HepG2 (cell line): ENCODE results near the gene UTRN. TPM values are rescaled to one million over a fixed set of nuclear protein-coding genes. Genes with fewer than 3 reads are reported as not detected.

ENCODE experiments used
- ATAC-seq: fragments of 200-7000 bp; cut with Tn5 transposase; 3 replicates; pipeline ENCODE4 v1.9.1; 2020; ENCODE audit warnings: mild to moderate bottlenecking, moderate library complexity
- BruUV-seq: library from RNA; stranded (reverse); fragments of 400-500 nt; replicated peaks from 2 replicates; lab custom pipeline; 2021; lab: Mats Ljungman, UMichigan
- CTCF ChIA-PET: fragments of 300-600 bp; formaldehyde crosslinking; extraction: SDS; loops from one replicate; lab custom pipeline; 2021; ENCODE audit warnings: low total read pairs, inconsistent platforms, low intra/inter-chr PET ratio; lab: Yijun Ruan, JAX
- POLR2A ChIA-PET: fragments of 350-600 bp; sonication (Branson Sonifier 250); formaldehyde crosslinking; loops from one replicate; lab custom pipeline; 2020; ENCODE audit warnings: antibody characterized with exemption, inconsistent platforms; lab: Yijun Ruan, JAX
- DNase-seq: peaks from one replicate; pipeline ENCODE4 v3.0.0-alpha.2; 2015; ENCODE audit warnings: low spot score
- FAIRE-seq: peaks from 3 replicates; lab custom pipeline; 2011; peaks lifted over from hg19 to GRCh38; lab: Jason Lieb, UNC
- H2AFZ ChIP-seq: one replicate; pipeline ENCODE4 v1.6.1; 2011; ENCODE audit warnings: low read length, inconsistent platforms
- H3K27ac ChIP-seq: fragments of 300-600 bp; 3 replicates; pipeline ENCODE4 v1.8.0; 2011; ENCODE audit warnings: mixed run types, mild to moderate bottlenecking, mixed read lengths, low read length, inconsistent platforms; ENCODE audit not compliant: insufficient read depth; ENCODE audit errors: extremely low read length
- H3K27me3 ChIP-seq, 2 experiments: fragments of 200-600 bp in 1 of 2; 2 replicates in 1 of 2; 3 replicates in 1 of 2; pipeline versions ENCODE4 v1.6.0 to v1.8.0; 2011; ENCODE audit warnings: low read length in 2 of 2, mild to moderate bottlenecking in 2 of 2, moderate library complexity in 2 of 2, inconsistent platforms in 1 of 2; ENCODE audit not compliant: insufficient read depth in 2 of 2, control insufficient read depth in 1 of 2
- H3K36me3 ChIP-seq, 2 experiments: fragments of 200-600 bp in 1 of 2; replicated peaks in 1 of 2; 2 replicates in 1 of 2; 3 replicates in 1 of 2; pipeline versions ENCODE4 v1.5.1 to v1.8.0; 2011; ENCODE audit warnings: low read length in 2 of 2, inconsistent platforms in 1 of 2; ENCODE audit not compliant: insufficient read depth in 2 of 2, control insufficient read depth in 1 of 2
- H3K4me1 ChIP-seq: 2 replicates; pipeline ENCODE4 v1.5.1; 2012; ENCODE audit warnings: low read length, inconsistent platforms; ENCODE audit not compliant: insufficient read depth
- H3K4me2 ChIP-seq: 2 replicates; pipeline ENCODE4 v1.6.0; 2011; ENCODE audit warnings: low read depth, low read length, inconsistent platforms
- H3K4me3 ChIP-seq, 3 experiments: fragments of 200-600 bp in 1 of 3; sonication (generic), shearing (Covaris generic) in 1 of 3; replicated peaks in 1 of 3; 2 replicates each; pipeline ENCODE4 v1.5.1; 2011 to 2016; ENCODE audit warnings: low read length in 3 of 3, inconsistent platforms in 2 of 3, low read depth in 2 of 3, mild to moderate bottlenecking in 2 of 3, control low read depth in 1 of 3, mixed read lengths in 1 of 3; ENCODE audit not compliant: insufficient read depth in 1 of 3
- H3K79me2 ChIP-seq: one replicate; pipeline ENCODE4 v1.6.1; 2011; ENCODE audit warnings: low read length, inconsistent platforms; ENCODE audit not compliant: insufficient read depth
- H3K9ac ChIP-seq: 2 replicates; pipeline ENCODE4 v1.6.0; 2011; ENCODE audit warnings: mild to moderate bottlenecking, low read depth, low read length, inconsistent platforms; ENCODE audit not compliant: insufficient read depth
- H3K9me3 ChIP-seq: 2 replicates; pipeline ENCODE4 v1.5.1; 2012; ENCODE audit warnings: mild to moderate bottlenecking, low read length
- H4K20me1 ChIP-seq: 2 replicates; pipeline ENCODE4 v1.6.0; 2011; ENCODE audit warnings: inconsistent platforms, mild to moderate bottlenecking, low read length, moderate library complexity; ENCODE audit not compliant: insufficient read depth
- RAD21 ChIP-seq: fragments of 450-650 bp; formaldehyde crosslinking; IDR thresholded peaks from 2 replicates; pipeline ENCODE4 v1.5.0; 2020; ENCODE audit warnings: mild to moderate bottlenecking
- SALL1 ChIP-seq: sonication (generic); formaldehyde crosslinking; IDR thresholded peaks from 2 replicates; pipeline ENCODE4 v1.8.0; 2022; ENCODE audit warnings: mild to moderate bottlenecking, missing genetic modification reagents
- STAG1 ChIP-seq: sonication (generic); formaldehyde crosslinking; IDR thresholded peaks from 2 replicates; pipeline ENCODE4 v1.4.0; 2020; ENCODE audit warnings: missing genetic modification reagents
- ZNF101 ChIP-seq: sonication (generic); formaldehyde crosslinking; IDR thresholded peaks from 2 replicates; pipeline ENCODE4 v1.4.0; 2020; ENCODE audit warnings: mild to moderate bottlenecking, low read depth, missing genetic modification reagents, borderline replicate concordance
- ZNF367 ChIP-seq: sonication (generic); formaldehyde crosslinking; IDR thresholded peaks from 2 replicates; pipeline ENCODE4 v1.4.0; 2020; ENCODE audit warnings: missing genetic modification reagents, borderline replicate concordance
- ZNF432 ChIP-seq: sonication (generic); formaldehyde crosslinking; IDR thresholded peaks from 2 replicates; pipeline ENCODE4 v1.5.0; 2020; ENCODE audit warnings: missing genetic modification reagents, mild to moderate bottlenecking, borderline replicate concordance
- ZNF564 ChIP-seq: sonication (generic); formaldehyde crosslinking; IDR thresholded peaks from 2 replicates; pipeline ENCODE4 v1.8.1; 2023; ENCODE audit warnings: mild to moderate bottlenecking, missing genetic modification reagents
- ZNF674 ChIP-seq: sonication (generic); formaldehyde crosslinking; IDR thresholded peaks from 2 replicates; pipeline ENCODE4 v1.5.0; 2020; ENCODE audit warnings: low read depth, mild to moderate bottlenecking, missing genetic modification reagents
- WGBS: methylation state at CpG from one replicate; pipeline ENCODE4 v1.1.6; 2017; ENCODE audit warnings: low lambda C conversion rate; 5-methylcytosine and 5-hydroxymethylcytosine counted together
- in situ Hi-C: cut with HindIII; loops from 2 replicates; pipeline ENCODE4 v1.10.0; 2017; ENCODE audit warnings: low pct_unique_long_range_greater_than_20kb; ENCODE audit not compliant: extremely low pct_ligation_motif_present
- intact Hi-C: fragments of 100-400 bp; cut with micrococcal nuclease; formaldehyde crosslinking; loops from one replicate; pipeline ENCODE4 v1.10.0; 2022; ENCODE audit not compliant: unreplicated experiment
- polyA plus RNA-seq, 8 experiments: library from polyadenylated mRNA; depleted of rRNA in 3 of 8; stranded (reverse) in 7 of 8; unstranded in 1 of 8; fragments of >200 nt; fragmentation: Illumina TruSeq in 4 of 8; extraction: Trizol in 4 of 8; gene quantifications; 2 replicates each; pipeline versions ENCODE4 v1.2.1 to v1.2.3, GENCODE V29; 2011 to 2016; ENCODE audit warnings: low read depth in 4 of 8, missing spikeins in 1 of 8, mixed read lengths in 1 of 8; ENCODE audit not compliant: insufficient read depth in 1 of 8
- total RNA-seq, 5 experiments: library from RNA; depleted of rRNA; stranded (reverse); fragments of >200 nt; fragmentation: Illumina TruSeq; extraction: Trizol; gene quantifications; 2 replicates each; pipeline ENCODE4 v1.2.3, GENCODE V29; 2016; ENCODE audit warnings: low read depth in 1 of 5
- TF ChIP-seq, protein P1 (sequence below): sonication (generic); formaldehyde crosslinking; IDR thresholded peaks from 2 replicates; pipeline ENCODE4 v1.8.1; 2023; ENCODE audit warnings: missing genetic modification reagents, inconsistent platforms, borderline replicate concordance
- TF ChIP-seq, protein P2 (sequence below): sonication (generic); IDR thresholded peaks from 2 replicates; pipeline ENCODE4 v1.6.1; 2016; ENCODE audit warnings: low read depth, borderline replicate concordance
- TF ChIP-seq, protein P3 (sequence below): sonication (generic); formaldehyde crosslinking; IDR thresholded peaks from 2 replicates; pipeline ENCODE4 v1.4.0; 2020; ENCODE audit warnings: missing genetic modification reagents
- TF ChIP-seq, protein P4 (sequence below): sonication (generic); formaldehyde crosslinking; IDR thresholded peaks from 2 replicates; pipeline ENCODE4 v1.4.0; 2020; ENCODE audit warnings: missing genetic modification reagents, borderline replicate concordance
- TF ChIP-seq, protein P5 (sequence below): sonication (generic); formaldehyde crosslinking; IDR thresholded peaks from 2 replicates; pipeline ENCODE4 v1.9.0; 2022; ENCODE audit warnings: low read depth, missing genetic modification reagents

The UTRN gene
- total and polyA plus RNA-seq, 2 of the 13 experiments (the other 11 are each of a cell fraction or from before 2014, with no cell fraction given): 102 to 116 TPM

DNA sequence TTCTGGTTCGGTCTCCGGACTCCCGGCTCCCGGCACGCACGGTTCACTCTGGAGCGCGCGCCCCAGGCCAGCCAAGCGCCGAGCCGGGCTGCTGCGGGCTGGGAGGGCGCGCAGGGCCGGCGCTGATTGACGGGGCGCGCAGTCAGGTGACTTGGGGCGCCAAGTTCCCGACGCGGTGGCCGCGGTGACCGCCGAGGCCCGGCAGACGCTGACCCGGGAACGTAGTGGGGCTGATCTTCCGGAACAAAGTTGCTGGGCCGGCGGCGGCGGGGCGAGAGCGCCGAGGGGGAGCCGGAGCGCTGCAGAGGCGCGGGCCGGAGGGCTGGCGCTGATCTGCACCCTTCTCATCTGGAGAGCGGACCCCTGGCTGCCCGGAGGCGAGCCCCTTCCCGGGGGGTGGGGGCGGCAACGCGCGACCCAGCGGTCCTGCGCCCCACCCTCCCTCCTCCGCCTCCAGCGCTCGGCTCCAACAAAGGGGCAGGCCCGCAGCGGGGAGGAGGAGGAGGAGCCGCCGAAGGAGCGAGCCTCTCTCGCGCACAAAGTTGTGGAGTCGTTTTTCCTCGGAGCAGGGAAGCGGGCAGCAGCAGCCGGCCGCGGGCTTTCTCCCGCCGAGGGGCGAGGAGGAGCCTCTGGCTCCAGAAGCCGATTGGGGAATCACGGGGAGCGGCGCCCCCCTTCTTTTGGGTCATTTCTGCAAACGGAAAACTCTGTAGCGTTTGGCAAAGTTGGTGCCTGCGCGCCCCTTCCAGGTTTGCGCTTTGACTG, at the start of gene UTRN (continued):
- TF ChIP-seq, protein P1, sequence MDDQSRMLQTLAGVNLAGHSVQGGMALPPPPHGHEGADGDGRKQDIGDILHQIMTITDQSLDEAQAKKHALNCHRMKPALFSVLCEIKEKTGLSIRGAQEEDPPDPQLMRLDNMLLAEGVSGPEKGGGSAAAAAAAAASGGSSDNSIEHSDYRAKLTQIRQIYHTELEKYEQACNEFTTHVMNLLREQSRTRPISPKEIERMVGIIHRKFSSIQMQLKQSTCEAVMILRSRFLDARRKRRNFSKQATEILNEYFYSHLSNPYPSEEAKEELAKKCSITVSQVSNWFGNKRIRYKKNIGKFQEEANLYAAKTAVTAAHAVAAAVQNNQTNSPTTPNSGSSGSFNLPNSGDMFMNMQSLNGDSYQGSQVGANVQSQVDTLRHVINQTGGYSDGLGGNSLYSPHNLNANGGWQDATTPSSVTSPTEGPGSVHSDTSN: peak; percentile 64; the same call in 1 of the 2 replicates
- peak; percentile 96 for TF ChIP-seq ZNF564 (CRISPR knock-in tag)
- TF ChIP-seq, protein P2, sequence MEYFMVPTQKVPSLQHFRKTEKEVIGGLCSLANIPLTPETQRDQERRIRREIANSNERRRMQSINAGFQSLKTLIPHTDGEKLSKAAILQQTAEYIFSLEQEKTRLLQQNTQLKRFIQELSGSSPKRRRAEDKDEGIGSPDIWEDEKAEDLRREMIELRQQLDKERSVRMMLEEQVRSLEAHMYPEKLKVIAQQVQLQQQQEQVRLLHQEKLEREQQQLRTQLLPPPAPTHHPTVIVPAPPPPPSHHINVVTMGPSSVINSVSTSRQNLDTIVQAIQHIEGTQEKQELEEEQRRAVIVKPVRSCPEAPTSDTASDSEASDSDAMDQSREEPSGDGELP: peak; percentile 78; the same call in 1 of the 2 replicates
- TF ChIP-seq, all 625 proteins: peak for 388

DNA sequence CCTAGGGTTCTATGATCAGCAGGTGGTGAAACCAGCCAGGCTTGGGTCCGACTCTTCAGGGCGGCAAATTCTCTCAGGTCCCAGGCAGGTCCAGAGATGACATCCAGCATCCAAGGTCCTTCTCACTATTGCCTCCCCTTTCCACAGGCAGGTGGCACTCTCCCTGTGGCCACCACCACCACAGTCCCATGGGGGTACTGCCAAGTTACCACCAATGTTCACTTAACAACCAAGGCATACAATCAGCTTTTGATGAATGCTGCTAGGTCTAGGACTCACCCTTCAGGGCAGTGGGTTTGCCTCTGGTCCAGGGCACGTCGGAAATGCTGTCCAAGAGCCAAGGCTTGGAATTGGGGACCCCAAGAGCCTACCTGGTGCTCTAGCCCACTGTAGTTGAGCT, 40.4 kb upstream of the UTRN start:
- POLR2A ChIA-PET: no interaction called here
- Histone ChIP-seq H3K9ac (no peak overlapping the region), H3K4me1 (no peaks in the 10 kb centered on the region), H3K36me3 (no peaks in the 10 kb centered on the region), H3K27me3 (peaks cover 1 to 6% of the 10 kb centered on the region in 2 experiments; a peak in 2 of 5 replicates), H3K4me3 (no peak overlapping the region), H3K79me2 (no peaks in the 10 kb centered on the region), H3K4me2 (no peak overlapping the region), H3K9me3 (peaks cover 20% of the 10 kb centered on the region), H2AFZ (no peak overlapping the region), H4K20me1 (no peaks in the 10 kb centered on the region), H3K27ac (no peak overlapping the region)
- CTCF ChIA-PET: no interaction called here
- ATAC-seq: peak; percentile 90
- FAIRE-seq: no peak
- DNase-seq: no peak
- BruUV-seq: no TSS peak
- intact Hi-C loops: no loop called here
- 40% methylated on average over 4 of the region's 4 CpGs for WGBS
- in situ Hi-C loops: no loop called here
- TF ChIP-seq ZNF367 (CRISPR knock-in tag): no peak
- TF ChIP-seq, protein P3, sequence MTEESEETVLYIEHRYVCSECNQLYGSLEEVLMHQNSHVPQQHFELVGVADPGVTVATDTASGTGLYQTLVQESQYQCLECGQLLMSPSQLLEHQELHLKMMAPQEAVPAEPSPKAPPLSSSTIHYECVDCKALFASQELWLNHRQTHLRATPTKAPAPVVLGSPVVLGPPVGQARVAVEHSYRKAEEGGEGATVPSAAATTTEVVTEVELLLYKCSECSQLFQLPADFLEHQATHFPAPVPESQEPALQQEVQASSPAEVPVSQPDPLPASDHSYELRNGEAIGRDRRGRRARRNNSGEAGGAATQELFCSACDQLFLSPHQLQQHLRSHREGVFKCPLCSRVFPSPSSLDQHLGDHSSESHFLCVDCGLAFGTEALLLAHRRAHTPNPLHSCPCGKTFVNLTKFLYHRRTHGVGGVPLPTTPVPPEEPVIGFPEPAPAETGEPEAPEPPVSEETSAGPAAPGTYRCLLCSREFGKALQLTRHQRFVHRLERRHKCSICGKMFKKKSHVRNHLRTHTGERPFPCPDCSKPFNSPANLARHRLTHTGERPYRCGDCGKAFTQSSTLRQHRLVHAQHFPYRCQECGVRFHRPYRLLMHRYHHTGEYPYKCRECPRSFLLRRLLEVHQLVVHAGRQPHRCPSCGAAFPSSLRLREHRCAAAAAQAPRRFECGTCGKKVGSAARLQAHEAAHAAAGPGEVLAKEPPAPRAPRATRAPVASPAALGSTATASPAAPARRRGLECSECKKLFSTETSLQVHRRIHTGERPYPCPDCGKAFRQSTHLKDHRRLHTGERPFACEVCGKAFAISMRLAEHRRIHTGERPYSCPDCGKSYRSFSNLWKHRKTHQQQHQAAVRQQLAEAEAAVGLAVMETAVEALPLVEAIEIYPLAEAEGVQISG (CRISPR knock-in tag): no peak
- no peak for TF ChIP-seq ZNF432 (CRISPR knock-in tag)
- TF ChIP-seq ZNF674 (CRISPR knock-in tag): no peak
- peak; percentile 74 for TF ChIP-seq STAG1 (CRISPR knock-in tag)
- TF ChIP-seq, protein P4, sequence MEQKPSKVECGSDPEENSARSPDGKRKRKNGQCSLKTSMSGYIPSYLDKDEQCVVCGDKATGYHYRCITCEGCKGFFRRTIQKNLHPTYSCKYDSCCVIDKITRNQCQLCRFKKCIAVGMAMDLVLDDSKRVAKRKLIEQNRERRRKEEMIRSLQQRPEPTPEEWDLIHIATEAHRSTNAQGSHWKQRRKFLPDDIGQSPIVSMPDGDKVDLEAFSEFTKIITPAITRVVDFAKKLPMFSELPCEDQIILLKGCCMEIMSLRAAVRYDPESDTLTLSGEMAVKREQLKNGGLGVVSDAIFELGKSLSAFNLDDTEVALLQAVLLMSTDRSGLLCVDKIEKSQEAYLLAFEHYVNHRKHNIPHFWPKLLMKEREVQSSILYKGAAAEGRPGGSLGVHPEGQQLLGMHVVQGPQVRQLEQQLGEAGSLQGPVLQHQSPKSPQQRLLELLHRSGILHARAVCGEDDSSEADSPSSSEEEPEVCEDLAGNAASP: 0 out of 2 replicates have a peak, but pooled peaks have one; percentile 12
- no peak for TF ChIP-seq ZNF101 (CRISPR knock-in tag)
- TF ChIP-seq, protein P5, sequence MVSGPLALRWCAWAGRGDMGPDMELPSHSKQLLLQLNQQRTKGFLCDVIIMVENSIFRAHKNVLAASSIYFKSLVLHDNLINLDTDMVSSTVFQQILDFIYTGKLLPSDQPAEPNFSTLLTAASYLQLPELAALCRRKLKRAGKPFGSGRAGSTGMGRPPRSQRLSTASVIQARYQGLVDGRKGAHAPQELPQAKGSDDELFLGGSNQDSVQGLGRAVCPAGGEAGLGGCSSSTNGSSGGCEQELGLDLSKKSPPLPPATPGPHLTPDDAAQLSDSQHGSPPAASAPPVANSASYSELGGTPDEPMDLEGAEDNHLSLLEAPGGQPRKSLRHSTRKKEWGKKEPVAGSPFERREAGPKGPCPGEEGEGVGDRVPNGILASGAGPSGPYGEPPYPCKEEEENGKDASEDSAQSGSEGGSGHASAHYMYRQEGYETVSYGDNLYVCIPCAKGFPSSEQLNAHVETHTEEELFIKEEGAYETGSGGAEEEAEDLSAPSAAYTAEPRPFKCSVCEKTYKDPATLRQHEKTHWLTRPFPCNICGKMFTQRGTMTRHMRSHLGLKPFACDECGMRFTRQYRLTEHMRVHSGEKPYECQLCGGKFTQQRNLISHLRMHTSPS (CRISPR knock-in tag): no peak
- TF ChIP-seq RAD21 (CRISPR knock-in tag): 0 out of 2 replicates have a peak, but pooled peaks have one; percentile 27
- 0 out of 2 replicates have a peak, but pooled peaks have one; percentile 31 for TF ChIP-seq SALL1
